GM21367 (cell line): Measurements from ENCODE around the gene INHBC.

Source experiments
- ATAC-seq: cut with Tn5 transposase; IDR thresholded peaks from one replicate; pipeline ENCODE4 v1.9.1; 2021; ENCODE audit not compliant: unreplicated experiment

The INHBC gene

DNA sequence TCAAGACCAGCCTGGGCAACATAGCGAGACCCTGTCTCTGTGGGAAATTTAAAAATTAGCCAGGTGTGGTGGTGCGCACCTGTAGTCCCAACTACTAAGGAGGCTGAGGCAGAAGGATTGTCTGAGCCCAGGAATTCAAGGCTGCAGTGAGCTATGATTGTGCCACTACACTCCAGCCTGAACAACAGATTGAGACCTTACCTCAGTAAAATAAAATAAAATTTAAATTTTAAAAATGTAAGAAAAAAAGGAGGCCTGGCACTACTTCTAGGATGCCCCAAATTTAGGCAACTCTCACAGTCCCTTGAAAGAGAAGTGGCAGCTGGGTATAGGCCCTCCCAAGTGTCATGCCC is 19.6 kb downstream of the INHBC start:
- ATAC-seq, result no peak

GRCh38 chr12:57454566-57455373 is 20.2 kb downstream of the INHBC start, which contains the start of gene INHBE:
TSS of gene INHBE (plus strand) at chr12:57455307. CDS start at chr12:57455537, 230 bp downstream.
- no peak for ATAC-seq

DNA sequence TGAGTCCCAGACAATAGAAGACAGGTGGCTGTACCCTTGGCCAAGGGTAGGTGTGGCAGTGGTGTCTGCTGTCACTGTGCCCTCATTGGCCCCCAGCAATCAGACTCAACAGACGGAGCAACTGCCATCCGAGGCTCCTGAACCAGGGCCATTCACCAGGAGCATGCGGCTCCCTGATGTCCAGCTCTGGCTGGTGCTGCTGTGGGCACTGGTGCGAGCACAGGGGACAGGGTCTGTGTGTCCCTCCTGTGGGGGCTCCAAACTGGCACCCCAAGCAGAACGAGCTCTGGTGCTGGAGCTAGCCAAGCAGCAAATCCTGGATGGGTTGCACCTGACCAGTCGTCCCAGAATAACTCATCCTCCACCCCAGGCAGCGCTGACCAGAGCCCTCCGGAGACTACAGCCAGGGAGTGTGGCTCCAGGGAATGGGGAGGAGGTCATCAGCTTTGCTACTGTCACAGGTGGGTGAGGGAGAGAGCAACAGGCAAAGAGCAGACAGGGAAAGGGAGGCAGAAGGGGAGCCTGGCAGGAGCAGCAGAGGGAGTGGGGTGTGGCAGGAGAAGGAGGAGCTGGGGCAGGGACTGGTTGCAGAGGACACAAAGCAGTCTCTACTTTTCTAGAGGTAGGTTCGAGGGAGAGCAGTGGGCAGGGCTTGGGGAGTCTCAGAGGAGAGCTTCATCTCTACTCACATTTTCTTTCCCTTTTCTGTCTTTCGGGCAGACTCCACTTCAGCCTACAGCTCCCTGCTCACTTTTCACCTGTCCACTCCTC is 21.0 kb downstream of the INHBC start:
- ATAC-seq, result no peak

GRCh38 chr12:57456145-57456700 is 21.6 kb downstream of the INHBC start:
- ATAC-seq, result no peak

- no peak for ATAC-seq
Measured at GRCh38 chr12:57456737-57457490, 22.3 kb downstream of the INHBC start.

GRCh38 chr12:57458665-57459054 is 24.1 kb downstream of the INHBC start:
- ATAC-seq, result no peak

DNA sequence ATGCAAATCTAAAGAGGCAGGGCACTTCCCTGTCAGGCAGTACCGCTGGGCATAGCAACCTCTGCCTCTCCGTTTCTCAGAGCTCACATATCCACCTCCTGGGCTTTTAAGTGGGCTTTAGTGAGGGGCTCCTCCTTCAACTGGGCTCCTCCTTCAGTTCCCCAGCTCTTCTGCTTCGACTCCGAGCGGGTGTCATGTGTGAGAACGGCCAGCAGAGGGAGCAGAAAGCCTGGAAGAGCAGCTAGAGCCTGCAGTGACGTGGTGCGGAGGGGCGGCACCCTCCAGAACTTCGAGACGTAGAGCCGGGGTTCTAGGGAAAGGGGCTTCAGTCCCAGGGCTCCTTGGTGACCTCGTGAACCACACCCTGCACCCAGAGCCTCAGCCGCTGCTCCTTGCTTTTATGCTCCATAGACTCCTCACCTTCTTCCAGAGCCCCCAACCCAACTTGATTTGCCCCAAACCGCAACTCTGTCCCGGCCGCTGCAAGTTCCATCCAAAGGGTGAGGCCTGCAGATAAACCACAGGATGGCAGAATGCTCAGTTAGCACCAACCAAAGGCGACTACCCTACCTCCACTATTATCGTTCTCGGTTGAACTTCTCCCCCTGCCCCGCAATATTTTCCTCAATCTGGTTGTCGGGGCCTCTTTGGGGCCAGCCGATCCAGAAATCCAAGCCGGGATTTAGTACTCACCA is 24.6 kb downstream of the INHBC start:
- ATAC-seq, result peak; percentile 56

- ATAC-seq, result no peak
Measured at GRCh38 chr12:57459750-57460467, 25.3 kb downstream of the INHBC start, which contains the start of gene GLI1. TSS of gene GLI1 (plus strand) at chr12:57459785. CDS start at chr12:57463692, 3,907 bp downstream.

- no peak for ATAC-seq
Measured at GRCh38 chr12:57460468-57460784, 25.8 kb downstream of the INHBC start.

DNA sequence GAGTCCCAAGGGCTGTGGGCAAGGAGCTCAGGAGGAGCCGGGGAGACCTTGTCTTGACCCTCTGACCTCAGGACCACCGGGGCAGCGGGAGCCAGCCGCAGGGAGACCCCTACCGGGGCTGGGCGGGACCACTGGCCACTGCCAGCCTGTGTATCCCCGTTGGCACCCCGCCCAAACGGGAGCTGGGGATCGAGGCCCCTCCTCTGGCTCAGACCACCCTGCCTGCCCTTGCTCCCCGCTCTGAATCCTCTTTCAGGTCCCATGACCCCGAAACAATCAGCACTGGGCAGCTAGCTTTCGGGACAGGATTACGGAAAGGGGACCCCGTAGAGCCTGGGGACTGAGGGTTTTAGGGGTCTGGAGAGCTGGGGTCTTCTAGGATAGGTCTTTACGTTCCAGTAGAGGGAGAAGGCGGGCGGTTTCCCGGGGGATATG is 26.3 kb downstream of the INHBC start:
- ATAC-seq, result no peak

GRCh38 chr12:57461276-57461916 is 26.8 kb downstream of the INHBC start:
- ATAC-seq, result no peak

DNA sequence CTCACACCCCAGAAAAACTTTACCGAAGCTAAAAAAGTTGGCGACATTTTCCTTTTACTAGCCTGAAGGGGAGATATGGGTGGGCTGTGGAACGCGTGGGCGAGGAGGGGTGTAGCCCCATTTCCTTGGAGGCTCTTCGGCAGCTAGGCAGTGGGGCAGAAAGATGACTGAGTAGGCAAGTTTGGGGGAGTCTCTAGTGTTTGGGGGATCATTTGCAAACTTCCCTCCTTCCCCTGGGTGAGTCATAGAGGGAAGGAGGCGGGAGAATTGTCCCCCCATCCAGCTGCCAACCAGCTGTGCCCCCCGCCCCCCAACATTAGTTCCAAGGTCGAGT is 27.3 kb downstream of the INHBC start:
- ATAC-seq, result no peak

DNA sequence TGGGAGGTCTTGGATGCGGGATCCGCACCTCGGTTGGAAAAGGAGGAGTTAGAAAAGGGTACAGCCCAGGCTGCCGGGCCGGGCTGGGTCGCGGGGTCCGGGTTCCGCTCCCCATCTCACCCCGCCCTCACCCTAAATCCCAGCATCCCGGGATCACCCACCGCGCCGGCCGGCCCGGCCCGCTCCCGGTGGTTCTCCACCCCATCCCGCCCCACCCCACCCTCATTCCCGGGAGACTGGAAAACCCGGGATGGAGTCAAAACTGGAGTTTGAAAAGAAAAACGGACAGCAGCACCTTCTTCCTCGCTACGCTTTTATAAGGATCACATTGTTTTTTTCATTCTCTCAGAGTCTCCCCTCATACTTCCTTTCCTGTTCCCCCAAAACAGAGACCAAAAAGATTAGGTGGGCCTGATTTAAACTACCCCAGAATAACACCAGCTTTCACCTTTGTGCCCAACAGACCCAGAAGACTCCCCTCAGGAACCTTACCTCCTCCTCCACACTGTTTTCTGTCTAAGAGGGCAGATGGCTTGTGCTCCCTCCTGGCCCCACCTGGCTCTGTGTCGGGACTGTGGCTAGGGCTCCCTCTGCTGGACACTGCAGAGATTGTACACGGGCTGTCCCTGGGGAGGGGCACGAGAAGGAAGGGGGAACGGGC is 27.8 kb downstream of the INHBC start:
- ATAC-seq, result peak; percentile 59

DNA sequence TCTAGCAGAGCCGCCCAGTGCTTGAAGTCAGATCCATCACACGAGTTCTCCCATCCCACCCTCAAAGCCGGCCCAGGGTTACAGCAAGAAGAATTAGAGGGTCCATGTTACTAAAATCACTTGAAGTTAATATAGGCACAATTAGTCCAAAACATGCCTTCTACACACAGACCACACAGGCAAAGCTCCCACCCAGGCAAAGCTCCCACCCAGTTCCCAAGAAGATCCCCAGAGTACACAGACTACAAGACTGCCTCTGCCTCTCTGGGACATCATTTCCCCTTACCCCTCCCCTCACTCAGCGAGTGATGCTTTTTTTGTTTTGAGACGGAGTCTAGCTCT is 28.3 kb downstream of the INHBC start:
- ATAC-seq, result no peak

DNA sequence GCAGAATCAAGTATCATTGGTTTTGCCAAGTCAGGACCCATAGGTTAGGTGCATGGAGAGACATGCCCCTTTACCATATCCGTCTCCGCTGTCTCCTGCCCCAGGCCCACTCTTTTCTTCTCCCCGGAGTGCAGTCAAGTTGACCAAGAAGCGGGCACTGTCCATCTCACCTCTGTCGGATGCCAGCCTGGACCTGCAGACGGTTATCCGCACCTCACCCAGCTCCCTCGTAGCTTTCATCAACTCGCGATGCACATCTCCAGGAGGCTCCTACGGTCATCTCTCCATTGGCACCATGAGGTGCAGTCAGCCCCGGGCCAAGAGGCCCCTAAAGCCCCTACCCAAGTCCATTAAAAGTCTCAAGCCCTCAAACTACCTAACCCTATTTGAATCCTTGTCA is 30.0 kb downstream of the INHBC start:
- ATAC-seq, result no peak

DNA sequence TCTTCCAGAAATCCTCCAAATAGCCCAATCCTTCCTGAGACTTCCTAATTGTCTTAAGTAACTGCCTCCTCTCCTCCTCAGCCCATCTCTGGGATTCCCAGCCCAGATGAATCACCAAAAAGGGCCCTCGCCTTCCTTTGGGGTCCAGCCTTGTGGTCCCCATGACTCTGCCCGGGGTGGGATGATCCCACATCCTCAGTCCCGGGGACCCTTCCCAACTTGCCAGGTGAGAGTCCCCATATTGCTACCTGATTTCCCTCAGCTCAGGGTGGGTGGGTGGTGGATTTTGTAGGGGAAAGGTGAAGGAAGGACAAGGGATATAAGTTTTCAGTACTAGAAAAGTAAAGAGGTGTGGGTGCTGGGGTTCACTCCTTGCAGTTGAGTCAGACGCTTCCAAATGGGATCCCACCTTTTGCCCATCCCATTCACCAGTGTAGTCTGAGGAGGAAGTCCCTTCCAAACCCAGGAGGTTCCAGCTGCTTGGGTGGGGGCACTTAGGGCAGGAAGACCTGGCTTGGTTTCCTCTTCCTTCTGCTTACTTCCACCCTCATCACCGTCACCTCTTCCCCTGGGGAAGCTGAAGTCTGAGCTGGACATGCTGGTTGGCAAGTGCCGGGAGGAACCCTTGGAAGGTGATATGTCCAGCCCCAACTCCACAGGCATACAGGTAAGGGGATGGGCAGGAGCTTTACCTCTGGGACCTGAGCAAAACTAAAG is 30.6 kb downstream of the INHBC start:
- no peak for ATAC-seq

GRCh38 chr12:57465747-57466505 is 31.3 kb downstream of the INHBC start:
- no peak for ATAC-seq
